Measurements from ENCODE around the gene AMMECR1. TPM values are rescaled to one million over a fixed set of nuclear protein-coding genes. Genes with fewer than 3 reads are reported as not detected.

Gene AMMECR1
- total RNA-seq, 1 experiment from 2014 or later = 15.0 TPM

GRCh38 chrX:110294087-110294486 is 23.8 kb downstream of the AMMECR1 start:
- in situ Hi-C loops (cut with HindIII; ENCODE audit: low pct_unique_long_range_greater_than_20kb, low sequenced_read_pairs) = no loop called here
- POLR2A ChIA-PET = no interaction called here

GRCh38 chrX:110293658-110294057 is 24.2 kb downstream of the AMMECR1 start:
- no peaks in the 10 kb centered on the region; the same call in 1 of the 2 replicates for H3K36me3 ChIP-seq (ENCODE audit: control insufficient read depth, insufficient read depth, low read length)
- intact Hi-C loops (cut with micrococcal nuclease; ENCODE audit: unreplicated experiment) (no loop called here), in situ Hi-C loops (cut with HindIII; ENCODE audit: low pct_unique_long_range_greater_than_20kb, low sequenced_read_pairs) (no loop called here)
- H3K4me3 ChIP-seq (ENCODE audit: low read depth in 2 of 2, low read length in 2 of 2) = no peak overlapping the region
- H3K27ac ChIP-seq (ENCODE audit: low read length) = no peak overlapping the region
- DNase-seq (ENCODE audit: low read depth, low spot score) (no peak), ATAC-seq (no peak)
- CTCF ChIA-PET = no interaction called here
- H3K27me3 ChIP-seq (ENCODE audit: control insufficient read depth, insufficient read depth, low read length) = no peaks in the 10 kb centered on the region
- no peaks in the 10 kb centered on the region for H3K4me1 ChIP-seq (ENCODE audit: control insufficient read depth, insufficient read depth, low read length)
- no TSS peak for BruUV-seq (replicated peaks)
- POLR2A ChIA-PET = no interaction called here
- TF ChIP-seq REST (IDR thresholded peaks at IDR 0.05; ENCODE audit: insufficient read depth in 1 of 2, low read depth in 2 of 2, low read length in 1 of 2) = no peak
- TF ChIP-seq CTCF (IDR thresholded peaks at IDR 0.05) = no peak
- TF ChIP-seq POLR2AphosphoS5 (IDR thresholded peaks at IDR 0.05; ENCODE audit: low read depth, low read length) = no peak
- TF ChIP-seq TCF7L2 (IDR thresholded peaks at IDR 0.05; ENCODE audit: low read depth, low read length) = no peak
- no peak for TF ChIP-seq SIN3A (IDR thresholded peaks at IDR 0.05; ENCODE audit: borderline replicate concordance, insufficient read depth, low read depth, low read length)
- H3K9me3 ChIP-seq (ENCODE audit: control insufficient read depth, insufficient read depth, low read depth, low read length) = peaks cover 4% of the 10 kb centered on the region; the same call in 1 of the 2 replicates

More at GRCh38 chrX:110294087-110294486, 23.8 kb downstream of the AMMECR1 start:
- no peaks in the 10 kb centered on the region for H3K27me3 ChIP-seq (ENCODE audit: control insufficient read depth, insufficient read depth, low read length)
- BruUV-seq (replicated peaks) = no TSS peak
- H3K36me3 ChIP-seq (ENCODE audit: control insufficient read depth, insufficient read depth, low read length) = no peaks in the 10 kb centered on the region; the same call in 1 of the 2 replicates
- TF ChIP-seq TCF7L2 (IDR thresholded peaks at IDR 0.05; ENCODE audit: low read depth, low read length) = no peak
- no peak for TF ChIP-seq POLR2AphosphoS5 (IDR thresholded peaks at IDR 0.05; ENCODE audit: low read depth, low read length)
- no peak for TF ChIP-seq CTCF (IDR thresholded peaks at IDR 0.05)
- no peak for TF ChIP-seq SIN3A (IDR thresholded peaks at IDR 0.05; ENCODE audit: borderline replicate concordance, insufficient read depth, low read depth, low read length)
- no peak for TF ChIP-seq REST (IDR thresholded peaks at IDR 0.05; ENCODE audit: insufficient read depth in 1 of 2, low read depth in 2 of 2, low read length in 1 of 2)
- H3K27ac ChIP-seq (ENCODE audit: low read length) = no peak overlapping the region
- DNase-seq (ENCODE audit: low read depth, low spot score) (no peak), ATAC-seq (no peak)
- CTCF ChIA-PET = no interaction called here
- no peak overlapping the region for H3K4me3 ChIP-seq (ENCODE audit: low read depth in 2 of 2, low read length in 2 of 2)
- H3K9me3 ChIP-seq (ENCODE audit: control insufficient read depth, insufficient read depth, low read depth, low read length) = peaks cover 4% of the 10 kb centered on the region; the same call in 1 of the 2 replicates
- H3K4me1 ChIP-seq (ENCODE audit: control insufficient read depth, insufficient read depth, low read length) = no peaks in the 10 kb centered on the region
- intact Hi-C loops (cut with micrococcal nuclease; ENCODE audit: unreplicated experiment) = no loop called here

Measured in Panc1 (cell line).